ENCODE results near the gene FGFR1OP2.

DNA sequence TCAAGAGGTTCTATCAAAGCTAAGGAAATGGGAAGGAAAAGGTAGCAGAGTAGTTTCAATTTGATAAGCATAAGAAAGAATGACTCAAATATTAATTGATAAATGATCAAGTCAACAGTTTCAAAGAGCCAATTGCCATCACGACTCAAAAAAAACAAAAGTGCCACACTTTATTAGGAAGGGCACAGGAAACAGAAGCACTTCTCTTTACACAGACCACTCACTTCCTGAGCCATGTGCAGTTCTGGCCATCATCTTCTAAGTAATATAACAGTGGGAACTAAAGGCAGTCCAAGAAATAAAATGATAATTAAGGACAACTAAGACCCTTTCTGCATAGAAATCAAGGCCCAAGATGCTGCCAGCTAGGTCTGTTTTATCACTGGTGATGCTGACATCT is 62.7 kb downstream of the FGFR1OP2 start:
- TF ChIP-seq, protein P1, sequence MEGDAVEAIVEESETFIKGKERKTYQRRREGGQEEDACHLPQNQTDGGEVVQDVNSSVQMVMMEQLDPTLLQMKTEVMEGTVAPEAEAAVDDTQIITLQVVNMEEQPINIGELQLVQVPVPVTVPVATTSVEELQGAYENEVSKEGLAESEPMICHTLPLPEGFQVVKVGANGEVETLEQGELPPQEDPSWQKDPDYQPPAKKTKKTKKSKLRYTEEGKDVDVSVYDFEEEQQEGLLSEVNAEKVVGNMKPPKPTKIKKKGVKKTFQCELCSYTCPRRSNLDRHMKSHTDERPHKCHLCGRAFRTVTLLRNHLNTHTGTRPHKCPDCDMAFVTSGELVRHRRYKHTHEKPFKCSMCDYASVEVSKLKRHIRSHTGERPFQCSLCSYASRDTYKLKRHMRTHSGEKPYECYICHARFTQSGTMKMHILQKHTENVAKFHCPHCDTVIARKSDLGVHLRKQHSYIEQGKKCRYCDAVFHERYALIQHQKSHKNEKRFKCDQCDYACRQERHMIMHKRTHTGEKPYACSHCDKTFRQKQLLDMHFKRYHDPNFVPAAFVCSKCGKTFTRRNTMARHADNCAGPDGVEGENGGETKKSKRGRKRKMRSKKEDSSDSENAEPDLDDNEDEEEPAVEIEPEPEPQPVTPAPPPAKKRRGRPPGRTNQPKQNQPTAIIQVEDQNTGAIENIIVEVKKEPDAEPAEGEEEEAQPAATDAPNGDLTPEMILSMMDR (IDR thresholded peaks at IDR 0.05) = no peak
- no peak for TF ChIP-seq POLR2A (IDR thresholded peaks at IDR 0.05)

All from adrenal gland (tissue), 5 donors.